HCT116 (cell line): ENCODE data around the gene ELFN2. TPM values are rescaled to one million over a fixed set of nuclear protein-coding genes. Genes with fewer than 3 reads are reported as not detected.

Experiments used
- ATAC-seq: fragments of 200-7000 bp; cut with Tn5 transposase; 2 replicates; pipeline ENCODE4 v1.9.1; 2020; ENCODE audit warnings: mild to moderate bottlenecking, moderate library complexity
- BruUV-seq: library from RNA; stranded (reverse); fragments of 400-500 nt; replicated peaks from 2 replicates; lab custom pipeline; 2021; lab: Mats Ljungman, UMichigan
- CTCF ChIA-PET: fragments of 300-600 bp; sonication (Branson Sonifier 250); formaldehyde crosslinking; loops from one replicate; lab custom pipeline; 2021; ENCODE audit warnings: antibody characterized with exemption; lab: Charles Lee
- POLR2A ChIA-PET: fragments of 300-600, 350-600 bp; sonication (Branson Sonifier 250); formaldehyde crosslinking; loops from one replicate; lab custom pipeline; 2021; ENCODE audit warnings: antibody characterized with exemption; lab: Charles Lee
- RAD21 ChIA-PET, 2 experiments: fragments of 300-600 bp; sonication (Branson Sonifier 250); formaldehyde crosslinking; loops; one replicate each; lab custom pipeline; 2023; ENCODE audit warnings: low total read pairs in 2 of 2; ENCODE audit not compliant: uncharacterized antibody in 2 of 2, unreplicated experiment in 2 of 2, low non-redundant PET in 1 of 2; lab: Charles Lee
- DNase-seq: peaks from one replicate; pipeline ENCODE4 v3.0.0-alpha.2; 2010; ENCODE audit warnings: low read depth, low spot score
- H2AFZ ChIP-seq: fragments of 200-600 bp; shearing (Covaris generic), sonication (generic); 2 replicates; pipeline ENCODE4 v1.6.1; 2017; ENCODE audit warnings: low read depth, mixed run types, mixed read lengths, antibody characterized with exemption, low read length; ENCODE audit not compliant: poor library complexity, severe bottlenecking
- H3K27ac ChIP-seq: 2 replicates; pipeline ENCODE4 v1.5.1; 2012; ENCODE audit warnings: low read depth, low read length
- H3K27me3 ChIP-seq: fragments of 200-600 bp; sonication (generic); 2 replicates; pipeline ENCODE4 v1.6.1; 2016; ENCODE audit warnings: mixed run types, low read length, mixed read lengths; ENCODE audit not compliant: insufficient read depth
- H3K36me3 ChIP-seq, 2 experiments: fragments of 200-500 bp in 1 of 2; fragments of 200-600 bp in 1 of 2; sonication (Bioruptor generic) in 1 of 2; sonication (generic) in 1 of 2; 2 replicates each; pipeline versions ENCODE4 v1.5.1 to v1.6.1; 2014 to 2016; ENCODE audit warnings: low read length in 2 of 2, inconsistent platforms in 1 of 2, mixed read lengths in 1 of 2, mixed run types in 1 of 2; ENCODE audit not compliant: insufficient read depth in 2 of 2, control insufficient read depth in 1 of 2
- H3K4me1 ChIP-seq, 2 experiments: fragments of 200-600 bp in 1 of 2; sonication (generic) in 1 of 2; 2 replicates each; pipeline versions ENCODE4 v1.5.1 to v1.6.1; 2012 to 2017; ENCODE audit warnings: low read length in 2 of 2, inconsistent platforms in 1 of 2, mild to moderate bottlenecking in 1 of 2, mixed read lengths in 1 of 2, mixed run types in 1 of 2, moderate library complexity in 1 of 2; ENCODE audit not compliant: insufficient read depth in 2 of 2, control insufficient read depth in 1 of 2
- H3K4me2 ChIP-seq: fragments of 200-600 bp; sonication (generic); 2 replicates; pipeline ENCODE4 v1.6.1; 2017; ENCODE audit warnings: mixed run types, low read length, mixed read lengths
- H3K4me3 ChIP-seq, 2 experiments: fragments of 200-600 bp in 1 of 2; sonication (generic) in 1 of 2; replicated peaks in 1 of 2; 2 replicates each; pipeline ENCODE4 v1.5.1; 2011 to 2016; ENCODE audit warnings: low read length in 2 of 2, control low read depth in 1 of 2, low read depth in 1 of 2, mild to moderate bottlenecking in 1 of 2, mixed read lengths in 1 of 2, mixed run types in 1 of 2
- H3K79me2 ChIP-seq: fragments of 200-600 bp; sonication (generic); 2 replicates; pipeline ENCODE4 v1.6.1; 2017; ENCODE audit warnings: mild to moderate bottlenecking, mixed run types, low read length, moderate library complexity, mixed read lengths; ENCODE audit not compliant: insufficient read depth
- H3K9ac ChIP-seq: fragments of 200-600 bp; sonication (generic); 2 replicates; pipeline ENCODE4 v1.6.1; 2016; ENCODE audit warnings: low read length, mixed read lengths
- H3K9me2 ChIP-seq: fragments of 200-600 bp; sonication (generic), shearing (Covaris generic); 2 replicates; pipeline ENCODE4 v1.6.1; 2017; ENCODE audit warnings: mixed run types, mild to moderate bottlenecking, moderate library complexity; ENCODE audit not compliant: insufficient read depth
- H3K9me3 ChIP-seq, 2 experiments: fragments of 200-500 bp in 1 of 2; fragments of 200-600 bp in 1 of 2; sonication (Bioruptor generic) in 1 of 2; sonication (generic) in 1 of 2; 2 replicates each; pipeline ENCODE4 v1.6.1; 2014 to 2017; ENCODE audit warnings: low read length in 2 of 2, mixed read lengths in 2 of 2, inconsistent platforms in 1 of 2, low read depth in 1 of 2, mild to moderate bottlenecking in 1 of 2, mixed run types in 1 of 2, moderate library complexity in 1 of 2; ENCODE audit not compliant: control insufficient read depth in 1 of 2, insufficient read depth in 1 of 2
- H4K20me1 ChIP-seq: fragments of 200-600 bp; sonication (generic), shearing (Covaris generic); 2 replicates; pipeline ENCODE4 v1.6.1; 2017; ENCODE audit warnings: mixed run types, mild to moderate bottlenecking, moderate library complexity; ENCODE audit not compliant: insufficient read depth
- ZNF274 ChIP-seq: fragments of 200-500 bp; sonication (Bioruptor generic); IDR thresholded peaks from 2 replicates; pipeline ENCODE4 v1.6.1; 2014; ENCODE audit warnings: mild to moderate bottlenecking, low read depth, low read length, inconsistent platforms
- intact Hi-C: fragments of 100-400 bp; cut with micrococcal nuclease; formaldehyde crosslinking; loops from 2 replicates; pipeline ENCODE4 v1.10.0; 2022
- total RNA-seq: library from RNA; stranded (reverse); gene quantifications from one replicate; pipeline ENCODE4 v1.2.1, GENCODE V29; 2021; ENCODE audit not compliant: unreplicated experiment
- TF ChIP-seq, protein P1 (sequence below), 3 experiments: fragments of 200-600 bp in 1 of 3; sonication (generic) in 1 of 3; IDR thresholded peaks in 2 of 3; conservative IDR thresholded peaks in 1 of 3; 2 replicates each; pipeline ENCODE4 v1.5.1; 2012 to 2017; ENCODE audit warnings: low read depth in 2 of 3, low read length in 2 of 3, antibody characterized with exemption in 1 of 3, borderline replicate concordance in 1 of 3, control low read depth in 1 of 3, mild to moderate bottlenecking in 1 of 3, mixed read lengths in 1 of 3, mixed run types in 1 of 3, moderate library complexity in 1 of 3; ENCODE audit not compliant: insufficient read depth in 1 of 3

The ELFN2 gene
- total RNA-seq, 1 experiment from 2014 or later, result 45.4 TPM

- intact Hi-C loops, result no loop called here
- Histone ChIP-seq H3K27ac (no peak overlapping the region), H2AFZ (no peak overlapping the region), H3K4me3 (no peak overlapping the region), H3K79me2 (no peaks in the 10 kb centered on the region), H3K27me3 (no peaks in the 10 kb centered on the region), H4K20me1 (no peaks in the 10 kb centered on the region), H3K9me2 (no peaks in the 10 kb centered on the region), H3K4me2 (no peak overlapping the region), H3K4me1 (peaks cover 0 to 35% of the 10 kb centered on the region in 2 experiments; a peak in 2 of 4 replicates), H3K36me3 (no peaks in the 10 kb centered on the region; a peak in 1 of 4 replicates), H3K9ac (no peak overlapping the region), H3K9me3 (no peaks in the 10 kb centered on the region)
- ChIA-PET CTCF (no interaction called here), RAD21 (no interaction called here), POLR2A (no interaction called here)
- TF ChIP-seq ZNF274, result no peak
- TF ChIP-seq, protein P1, sequence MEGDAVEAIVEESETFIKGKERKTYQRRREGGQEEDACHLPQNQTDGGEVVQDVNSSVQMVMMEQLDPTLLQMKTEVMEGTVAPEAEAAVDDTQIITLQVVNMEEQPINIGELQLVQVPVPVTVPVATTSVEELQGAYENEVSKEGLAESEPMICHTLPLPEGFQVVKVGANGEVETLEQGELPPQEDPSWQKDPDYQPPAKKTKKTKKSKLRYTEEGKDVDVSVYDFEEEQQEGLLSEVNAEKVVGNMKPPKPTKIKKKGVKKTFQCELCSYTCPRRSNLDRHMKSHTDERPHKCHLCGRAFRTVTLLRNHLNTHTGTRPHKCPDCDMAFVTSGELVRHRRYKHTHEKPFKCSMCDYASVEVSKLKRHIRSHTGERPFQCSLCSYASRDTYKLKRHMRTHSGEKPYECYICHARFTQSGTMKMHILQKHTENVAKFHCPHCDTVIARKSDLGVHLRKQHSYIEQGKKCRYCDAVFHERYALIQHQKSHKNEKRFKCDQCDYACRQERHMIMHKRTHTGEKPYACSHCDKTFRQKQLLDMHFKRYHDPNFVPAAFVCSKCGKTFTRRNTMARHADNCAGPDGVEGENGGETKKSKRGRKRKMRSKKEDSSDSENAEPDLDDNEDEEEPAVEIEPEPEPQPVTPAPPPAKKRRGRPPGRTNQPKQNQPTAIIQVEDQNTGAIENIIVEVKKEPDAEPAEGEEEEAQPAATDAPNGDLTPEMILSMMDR (IDR thresholded peaks at IDR 0.05 in 2 of 3, conservative IDR thresholded peaks at IDR 0.05 in 1 of 3; ENCODE audit: borderline replicate concordance in 1 of 3, insufficient read depth in 1 of 3, low read depth in 2 of 3, low read length in 2 of 3), result no peak
- no peak for DNase-seq
- BruUV-seq, result no TSS peak
- no peak for ATAC-seq
Measured at GRCh38 chr22:37377927-37378326, 49.4 kb downstream of the ELFN2 start.

GRCh38 chr22:37377138-37377537 is 50.1 kb downstream of the ELFN2 start:
- POLR2A ChIA-PET, result no interaction called here
- no peaks in the 10 kb centered on the region; a peak in 1 of 4 replicates for H3K36me3 ChIP-seq
- intact Hi-C loops, result no loop called here

More at GRCh38 chr22:37377138-37377537, 50.1 kb downstream of the ELFN2 start:
- Histone ChIP-seq H2AFZ (no peak overlapping the region), H4K20me1 (no peaks in the 10 kb centered on the region), H3K9me2 (no peaks in the 10 kb centered on the region), H3K4me1 (peaks cover 0 to 35% of the 10 kb centered on the region in 2 experiments; a peak in 2 of 4 replicates), H3K9ac (no peak overlapping the region), H3K79me2 (no peaks in the 10 kb centered on the region), H3K27me3 (no peaks in the 10 kb centered on the region), H3K4me2 (no peak overlapping the region), H3K27ac (no peak overlapping the region), H3K4me3 (no peak overlapping the region), H3K9me3 (no peaks in the 10 kb centered on the region)
- ATAC-seq (no peak), DNase-seq (no peak)
- TF ChIP-seq, protein P1 (IDR thresholded peaks at IDR 0.05 in 2 of 3, conservative IDR thresholded peaks at IDR 0.05 in 1 of 3; ENCODE audit: borderline replicate concordance in 1 of 3, insufficient read depth in 1 of 3, low read depth in 2 of 3, low read length in 2 of 3), result no peak
- CTCF ChIA-PET, result no interaction called here
- no TSS peak for BruUV-seq
- RAD21 ChIA-PET, result no interaction called here
